Osteoblast (primary cell): ENCODE results near the gene ANTKMT. TPM values are rescaled to one million over a fixed set of nuclear protein-coding genes. Genes with fewer than 3 reads are reported as not detected.

ENCODE experiments used
- DNase-seq: peaks from one replicate; pipeline ENCODE4 v3.0.0; 2011; ENCODE audit warnings: low spot score, mixed read lengths; ENCODE audit not compliant: insufficient read length; ENCODE audit errors: missing footprints
- H2AFZ ChIP-seq: 2 replicates; pipeline ENCODE4 v1.6.0; 2011; ENCODE audit warnings: mild to moderate bottlenecking, low read length
- H3K27ac ChIP-seq: 2 replicates; pipeline ENCODE4 v1.5.1; 2011; ENCODE audit warnings: mild to moderate bottlenecking, low read depth, low read length, moderate library complexity
- H3K27me3 ChIP-seq: 2 replicates; pipeline ENCODE4 v1.6.0; 2012; ENCODE audit warnings: mild to moderate bottlenecking, control low read depth, inconsistent platforms, low read length, moderate library complexity; ENCODE audit not compliant: insufficient read depth
- H3K36me3 ChIP-seq: 2 replicates; pipeline ENCODE4 v1.5.1; 2011; ENCODE audit warnings: mild to moderate bottlenecking, low read length, control low read depth, moderate library complexity; ENCODE audit not compliant: insufficient read depth
- H3K4me1 ChIP-seq: 2 replicates; pipeline ENCODE4 v1.5.1; 2011; ENCODE audit warnings: mild to moderate bottlenecking, low read length, control low read depth, moderate library complexity; ENCODE audit not compliant: insufficient read depth
- H3K4me2 ChIP-seq: 2 replicates; pipeline ENCODE4 v1.6.0; 2011; ENCODE audit warnings: mild to moderate bottlenecking, low read length; ENCODE audit not compliant: insufficient read depth
- H3K4me3 ChIP-seq: fragments of 200-600 bp; sonication (generic); 3 replicates; pipeline ENCODE4 v1.5.1; 2012; ENCODE audit warnings: mild to moderate bottlenecking, low read length, inconsistent platforms; ENCODE audit not compliant: insufficient read depth
- H3K79me2 ChIP-seq: 2 replicates; pipeline ENCODE4 v1.6.0; 2012; ENCODE audit warnings: mild to moderate bottlenecking, low read length, control low read depth, inconsistent platforms; ENCODE audit not compliant: insufficient read depth
- H3K9me3 ChIP-seq: 2 replicates; pipeline ENCODE4 v1.5.1; 2011; ENCODE audit warnings: low read depth, low read length, control low read depth
- H4K20me1 ChIP-seq: 2 replicates; pipeline ENCODE4 v1.6.0; 2012; ENCODE audit warnings: mild to moderate bottlenecking, low read length, control low read depth; ENCODE audit not compliant: insufficient read depth
- small RNA-seq: library from RNA; depleted of rRNA; stranded (forward); fragments of <200 nt; gene quantifications from one replicate; pipeline ENCODE3, GENCODE V24; 2012
- total RNA-seq: library from RNA; depleted of rRNA; stranded (reverse); fragments of >200 nt; gene quantifications from 2 replicates; pipeline ENCODE4 v1.2.3, GENCODE V29; 2012
- TF ChIP-seq, protein P1 (sequence below): IDR thresholded peaks from 2 replicates; pipeline ENCODE4 v1.5.1; 2011; ENCODE audit warnings: mild to moderate bottlenecking, low read depth, low read length, moderate library complexity; ENCODE audit errors: extremely low read depth

The ANTKMT gene
- total RNA-seq, 1 donor, result 21.7 TPM

- no peaks in the 10 kb centered on the region for H3K4me1 ChIP-seq
- no peaks in the 10 kb centered on the region for H3K79me2 ChIP-seq
- no peaks in the 10 kb centered on the region for H3K27me3 ChIP-seq
- H3K4me2 ChIP-seq, result no peak overlapping the region
- H3K36me3 ChIP-seq, result no peaks in the 10 kb centered on the region
- H3K9me3 ChIP-seq, result no peaks in the 10 kb centered on the region
- no peak for DNase-seq
- H3K4me3 ChIP-seq, result no peak overlapping the region
- TF ChIP-seq, protein P1, sequence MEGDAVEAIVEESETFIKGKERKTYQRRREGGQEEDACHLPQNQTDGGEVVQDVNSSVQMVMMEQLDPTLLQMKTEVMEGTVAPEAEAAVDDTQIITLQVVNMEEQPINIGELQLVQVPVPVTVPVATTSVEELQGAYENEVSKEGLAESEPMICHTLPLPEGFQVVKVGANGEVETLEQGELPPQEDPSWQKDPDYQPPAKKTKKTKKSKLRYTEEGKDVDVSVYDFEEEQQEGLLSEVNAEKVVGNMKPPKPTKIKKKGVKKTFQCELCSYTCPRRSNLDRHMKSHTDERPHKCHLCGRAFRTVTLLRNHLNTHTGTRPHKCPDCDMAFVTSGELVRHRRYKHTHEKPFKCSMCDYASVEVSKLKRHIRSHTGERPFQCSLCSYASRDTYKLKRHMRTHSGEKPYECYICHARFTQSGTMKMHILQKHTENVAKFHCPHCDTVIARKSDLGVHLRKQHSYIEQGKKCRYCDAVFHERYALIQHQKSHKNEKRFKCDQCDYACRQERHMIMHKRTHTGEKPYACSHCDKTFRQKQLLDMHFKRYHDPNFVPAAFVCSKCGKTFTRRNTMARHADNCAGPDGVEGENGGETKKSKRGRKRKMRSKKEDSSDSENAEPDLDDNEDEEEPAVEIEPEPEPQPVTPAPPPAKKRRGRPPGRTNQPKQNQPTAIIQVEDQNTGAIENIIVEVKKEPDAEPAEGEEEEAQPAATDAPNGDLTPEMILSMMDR, result no peak
- no peak overlapping the region for H3K27ac ChIP-seq
- no peaks in the 10 kb centered on the region for H4K20me1 ChIP-seq
- no peak overlapping the region for H2AFZ ChIP-seq
Measured at GRCh38 chr16:769934-770333, 49.0 kb downstream of the ANTKMT start.

- no peaks in the 10 kb centered on the region for H3K9me3 ChIP-seq
- H3K36me3 ChIP-seq, result no peaks in the 10 kb centered on the region
- DNase-seq, result no peak
- no peaks in the 10 kb centered on the region for H3K4me1 ChIP-seq
- H3K4me2 ChIP-seq, result no peak overlapping the region
- TF ChIP-seq, protein P1, result no peak
- no peak overlapping the region for H2AFZ ChIP-seq
- H3K27me3 ChIP-seq, result no peaks in the 10 kb centered on the region
- H3K27ac ChIP-seq, result no peak overlapping the region
- no peaks in the 10 kb centered on the region for H4K20me1 ChIP-seq
- H3K79me2 ChIP-seq, result no peaks in the 10 kb centered on the region
- H3K4me3 ChIP-seq, result no peak overlapping the region
Measured at GRCh38 chr16:770411-770810, 49.5 kb downstream of the ANTKMT start.

Small RNAs within 50 kb of the gene (small RNA-seq; reads per million reads assigned to genes)
- gene MIR662, result not detected

Other genes starting within 250 kb of the ANTKMT start
- 25.3 and 27.1 TPM in 2 replicates for gene CAPN15, start 193.4 kb upstream of the ANTKMT start, total RNA-seq
- gene PRR35, start 160.8 kb upstream of the ANTKMT start, total RNA-seq, result under 0.01 TPM in 1 of 2 replicates, not detected in the other
- 1.2 and 2.2 TPM in 2 replicates for gene NHLRC4, start 154.1 kb upstream of the ANTKMT start, total RNA-seq
- 25.6 and 29.0 TPM in 2 replicates for gene PIGQ, start 151.2 kb upstream of the ANTKMT start, total RNA-seq
- 11.2 and 13.3 TPM in 2 replicates for gene RAB40C, start 131.1 kb upstream of the ANTKMT start, total RNA-seq
- gene WFIKKN1, start 90.2 kb upstream of the ANTKMT start, total RNA-seq, result under 0.01 and 0.36 TPM in 2 replicates
- 72.8 and 76.0 TPM in 2 replicates for gene METTL26, start 84.8 kb upstream of the ANTKMT start, total RNA-seq
- 20.0 and 20.3 TPM in 2 replicates for gene MCRIP2, start 79.3 kb upstream of the ANTKMT start, total RNA-seq
- gene WDR90, start 71.8 kb upstream of the ANTKMT start, total RNA-seq, result 10.3 and 19.2 TPM in 2 replicates
- 35.9 and 42.0 TPM in 2 replicates for gene RHOT2, start 53.0 kb upstream of the ANTKMT start, total RNA-seq
- gene RHBDL1, start 45.5 kb upstream of the ANTKMT start, total RNA-seq, result 0.88 and 1.1 TPM in 2 replicates
- 88.1 and 102 TPM in 2 replicates for gene STUB1, start 40.7 kb upstream of the ANTKMT start, total RNA-seq
- gene JMJD8, start 36.8 kb upstream of the ANTKMT start, total RNA-seq, result 48.0 and 48.5 TPM in 2 replicates
- 8.0 and 8.7 TPM in 2 replicates for gene WDR24, start 30.7 kb upstream of the ANTKMT start, total RNA-seq
- gene FBXL16, start 15.3 kb upstream of the ANTKMT start, total RNA-seq, result not detected in 2 replicates
- 30.9 and 33.3 TPM in 2 replicates for gene METRN, start 6.0 kb upstream of the ANTKMT start, total RNA-seq
- 2.1 and 2.2 TPM in 2 replicates for gene CCDC78, start 5.3 kb downstream of the ANTKMT start, total RNA-seq
- 12.7 and 16.3 TPM in 2 replicates for gene HAGHL, start 6.0 kb downstream of the ANTKMT start, total RNA-seq
- gene CIAO3, start 19.9 kb downstream of the ANTKMT start, total RNA-seq, result 32.2 and 35.1 TPM in 2 replicates
- under 0.01 and 1.2 TPM in 2 replicates for gene MSLN, start 39.6 kb downstream of the ANTKMT start, total RNA-seq
- gene RPUSD1, start 67.2 kb downstream of the ANTKMT start, total RNA-seq, result 23.3 and 28.2 TPM in 2 replicates
- gene CHTF18, start 67.5 kb downstream of the ANTKMT start, total RNA-seq, result 3.3 and 3.8 TPM in 2 replicates
- not detected in 2 replicates for gene GNG13, start 79.6 kb downstream of the ANTKMT start, total RNA-seq
- 25.3 and 35.8 TPM in 2 replicates for gene LMF1, start 249.8 kb downstream of the ANTKMT start, total RNA-seq